ENCODE results near the gene POLK. TPM values are rescaled to one million over a fixed set of nuclear protein-coding genes. Genes with fewer than 3 reads are reported as not detected.

Gene POLK
- total RNA-seq, 1 donor from 2014 or later = 34.5 TPM

DNA sequence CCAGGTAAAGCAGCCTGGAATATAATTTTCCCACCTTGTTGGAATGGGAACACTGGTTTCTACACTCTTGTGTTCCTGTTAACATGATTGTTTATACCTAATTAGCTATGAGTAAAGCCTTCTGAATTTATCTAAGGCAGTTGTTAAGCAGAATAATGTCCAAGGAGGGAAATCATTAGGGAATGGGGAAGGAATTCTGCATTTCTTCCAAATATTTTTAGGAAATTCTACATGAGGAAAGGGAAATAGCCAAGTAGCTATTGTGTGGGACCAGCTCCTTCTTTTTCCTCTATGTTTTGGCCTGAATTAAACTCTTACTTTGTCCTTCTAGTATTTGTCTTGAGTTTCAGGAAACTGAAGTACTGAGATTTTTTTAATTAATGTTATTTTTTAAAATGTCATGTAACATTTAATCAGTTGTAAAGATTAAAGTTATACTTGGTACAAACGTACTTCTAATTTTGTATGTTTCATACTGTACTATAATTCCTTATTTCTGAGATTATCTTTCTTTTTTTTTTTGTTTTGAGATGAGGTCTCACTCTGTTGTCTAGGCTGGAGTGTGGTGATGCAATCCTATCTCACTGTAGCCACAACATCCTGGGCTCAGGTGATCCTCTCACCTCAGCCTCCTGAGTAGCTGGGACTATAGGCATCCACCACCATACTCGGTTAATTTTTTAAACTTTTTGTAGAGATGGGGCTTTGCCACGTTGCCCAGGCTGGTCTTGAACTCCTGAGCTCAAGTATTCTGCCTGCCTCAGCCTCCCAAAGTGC lies 128.0 kb downstream of the POLK start:
- intact Hi-C loops (cut with micrococcal nuclease) = no loop called here

GRCh38 chr5:75640395-75640794 lies 128.7 kb downstream of the POLK start:
- intact Hi-C loops (cut with micrococcal nuclease) = no loop called here

- intact Hi-C loops (cut with micrococcal nuclease) = no loop called here
These were observed 129.1 kb downstream of the POLK start for GRCh38 chr5:75640826-75641225.

DNA sequence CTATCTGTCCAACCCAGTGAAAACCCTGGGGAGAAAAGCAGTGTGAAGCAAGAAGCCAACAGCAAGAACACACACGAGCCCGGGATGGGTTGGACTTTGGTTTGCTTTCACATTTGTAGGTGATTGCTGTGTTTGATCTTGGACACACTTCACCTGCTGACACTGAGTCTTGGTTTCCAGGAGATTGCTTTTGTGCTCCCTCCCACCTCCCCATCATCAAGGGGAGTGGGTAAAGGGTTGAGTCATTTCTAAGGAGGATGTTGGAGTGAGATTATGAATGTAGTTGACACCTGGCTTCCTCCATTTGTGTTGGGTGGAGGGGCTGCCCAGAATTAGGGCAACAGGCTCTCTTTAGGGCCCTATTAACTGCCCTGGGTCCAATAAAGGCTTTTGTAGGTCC lies 137.0 kb downstream of the POLK start:
- intact Hi-C loops (cut with micrococcal nuclease) = no loop called here

Other genes with a start within 250 kb of the POLK start
- gene HMGCR, start 174.7 kb upstream of the POLK start, total RNA-seq = 67.3 and 70.0 TPM in 2 replicates
- 36.4 TPM in 2 replicates for gene CERT1, start 262 bp upstream of the POLK start, total RNA-seq
- gene ANKDD1B, start 99.6 kb downstream of the POLK start, total RNA-seq = 0.32 and 0.39 TPM in 2 replicates
- gene POC5, start 205.5 kb downstream of the POLK start, total RNA-seq = 20.6 and 20.8 TPM in 2 replicates